Endothelial cell of umbilical vein (primary cell): ENCODE measurements around the gene OR14I1. TPM values are rescaled to one million over a fixed set of nuclear protein-coding genes. Genes with fewer than 3 reads are reported as not detected.

Source experiments
- BruUV-seq: library from RNA; stranded (reverse); fragments of 400-500 nt; replicated peaks from 2 replicates; lab custom pipeline; 2021; lab: Mats Ljungman, UMichigan
- CTCF ChIA-PET: fragments of 300-600, 350-600 bp; sonication (Branson Sonifier 250); formaldehyde crosslinking; loops from one replicate; lab custom pipeline; 2021; ENCODE audit warnings: antibody characterized with exemption, inconsistent platforms; lab: Charles Lee
- POLR2A ChIA-PET: fragments of 300-600, 350-600 bp; sonication (Branson Sonifier 250); formaldehyde crosslinking; loops from one replicate; lab custom pipeline; 2021; ENCODE audit warnings: antibody characterized with exemption, inconsistent platforms; lab: Charles Lee
- DNase-seq: peaks from one replicate; pipeline ENCODE4 v3.0.0-alpha.2; 2011; ENCODE audit warnings: low read depth, low spot score
- FAIRE-seq: peaks from 2 replicates; lab custom pipeline; 2011; peaks lifted over from hg19 to GRCh38; lab: Jason Lieb, UNC
- H2AFZ ChIP-seq: 2 replicates; pipeline ENCODE4 v1.6.0; 2012; ENCODE audit warnings: low read depth, low read length, control low read depth, inconsistent platforms
- H3K27ac ChIP-seq: 2 replicates; pipeline ENCODE4 v1.5.1; 2011; ENCODE audit warnings: low read depth, mild to moderate bottlenecking, control low read depth, low read length, moderate library complexity; ENCODE audit not compliant: insufficient read depth
- H3K27me3 ChIP-seq, 2 experiments: 2 replicates each; pipeline versions ENCODE4 v1.6.0 to v1.6.1; 2011; ENCODE audit warnings: low read length in 2 of 2, mixed read lengths in 1 of 2; ENCODE audit not compliant: control insufficient read depth in 2 of 2, insufficient read depth in 2 of 2
- H3K36me3 ChIP-seq, 2 experiments: 2 replicates in 1 of 2; 3 replicates in 1 of 2; pipeline ENCODE4 v1.5.1; 2011; ENCODE audit warnings: low read length in 2 of 2, mild to moderate bottlenecking in 1 of 2, moderate library complexity in 1 of 2; ENCODE audit not compliant: control insufficient read depth in 2 of 2, insufficient read depth in 2 of 2; ENCODE audit errors: extremely low read depth in 1 of 2
- H3K4me1 ChIP-seq: 3 replicates; pipeline ENCODE4 v1.5.1; 2011; ENCODE audit warnings: mild to moderate bottlenecking, low read length; ENCODE audit not compliant: control insufficient read depth, insufficient read depth; ENCODE audit errors: extremely low read depth
- H3K4me2 ChIP-seq: 2 replicates; pipeline ENCODE4 v1.6.1; 2011; ENCODE audit warnings: low read length, control low read depth, mixed read lengths; ENCODE audit not compliant: insufficient read depth
- H3K4me3 ChIP-seq, 3 experiments: fragments of 200-600 bp in 1 of 3; sonication (generic), shearing (Covaris generic) in 1 of 3; replicated peaks in 1 of 3; 2 replicates each; pipeline ENCODE4 v1.5.1; 2011 to 2016; ENCODE audit warnings: control low read depth in 3 of 3, low read length in 3 of 3, mild to moderate bottlenecking in 2 of 3, inconsistent platforms in 1 of 3, low read depth in 1 of 3, moderate library complexity in 1 of 3; ENCODE audit not compliant: insufficient read depth in 1 of 3
- H3K79me2 ChIP-seq: 2 replicates; pipeline ENCODE4 v1.6.0; 2012; ENCODE audit warnings: low read length, inconsistent platforms; ENCODE audit not compliant: control insufficient read depth, insufficient read depth
- H3K9ac ChIP-seq: replicated peaks from 2 replicates; pipeline ENCODE3; 2011; ENCODE audit warnings: low read length, control low read depth; ENCODE audit not compliant: insufficient read depth; ENCODE audit errors: extremely low read depth
- H3K9me1 ChIP-seq: replicated peaks from 3 replicates; pipeline ENCODE4 v1.6.0; 2011; ENCODE audit warnings: mild to moderate bottlenecking, low read length; ENCODE audit not compliant: control insufficient read depth, insufficient read depth; ENCODE audit errors: extremely low read depth
- H3K9me3 ChIP-seq: replicated peaks from 2 replicates; pipeline ENCODE4 v1.5.1; 2012; ENCODE audit warnings: low read length, inconsistent platforms; ENCODE audit not compliant: control insufficient read depth, insufficient read depth
- H4K20me1 ChIP-seq: replicated peaks from 2 replicates; pipeline ENCODE3; 2011; ENCODE audit warnings: mild to moderate bottlenecking, low read length; ENCODE audit not compliant: control insufficient read depth, insufficient read depth; ENCODE audit errors: extremely low read depth
- CTCF ChIP-seq, 2 donors: IDR thresholded peaks; 1 replicate in 1 of 2; 2 replicates in 1 of 2; pipeline ENCODE4 v1.5.1; 2011; ENCODE audit warnings: low read length in 2 of 2, mild to moderate bottlenecking in 2 of 2, moderate library complexity in 2 of 2, control low read depth in 1 of 2, inconsistent platforms in 1 of 2, low read depth in 1 of 2; ENCODE audit not compliant: insufficient read depth in 1 of 2; ENCODE audit errors: extremely low read depth in 1 of 2
- EZH2 ChIP-seq: IDR thresholded peaks from 2 replicates; pipeline ENCODE4 v1.6.1; 2012; ENCODE audit warnings: borderline replicate concordance, low read depth, mild to moderate bottlenecking, moderate library complexity, low read length, inconsistent platforms; ENCODE audit not compliant: severe bottlenecking
- FOS ChIP-seq: IDR thresholded peaks from 2 replicates; pipeline ENCODE4 v1.6.1; 2011; ENCODE audit warnings: mild to moderate bottlenecking, low read length, moderate library complexity, borderline replicate concordance; ENCODE audit not compliant: insufficient read depth
- GATA2 ChIP-seq: IDR thresholded peaks from 2 replicates; pipeline ENCODE4 v1.7.0; 2011; ENCODE audit warnings: low read depth, mild to moderate bottlenecking, moderate library complexity, mixed read lengths, low read length; ENCODE audit not compliant: insufficient read length, insufficient read depth
- JUN ChIP-seq: IDR thresholded peaks from 2 replicates; pipeline ENCODE4 v1.6.1; 2011; ENCODE audit warnings: borderline replicate concordance, low read depth; ENCODE audit not compliant: insufficient read length, insufficient read depth
- MYC ChIP-seq: IDR thresholded peaks from one replicate; pipeline ENCODE4 v1.6.1; 2011; ENCODE audit warnings: mild to moderate bottlenecking, low read depth, low read length
- POLR2A ChIP-seq: IDR thresholded peaks from 2 replicates; pipeline ENCODE4 v1.6.1; 2012; ENCODE audit warnings: low read depth, mild to moderate bottlenecking, control low read depth, low read length
- POLR2AphosphoS5 ChIP-seq: IDR thresholded peaks from 2 replicates; pipeline ENCODE4 v1.6.1; 2012; ENCODE audit warnings: low read depth, mild to moderate bottlenecking, control low read depth, low read length, moderate library complexity; ENCODE audit not compliant: insufficient read depth
- dilution Hi-C: fragments of 300-500 bp; cut with MboI; formaldehyde crosslinking; loops from one replicate; pipeline ENCODE4 v1.15.0; 2019; ENCODE audit warnings: low sequenced_read_pairs; ENCODE audit not compliant: extremely low pct_ligation_motif_present
- intact Hi-C: fragments of 100-400 bp; cut with micrococcal nuclease; formaldehyde crosslinking; loops from one replicate; pipeline ENCODE4 v1.10.0; 2022
- polyA plus RNA-seq, 4 experiments: library from polyadenylated mRNA; depleted of rRNA in 3 of 4; stranded (reverse) in 3 of 4; unstranded in 1 of 4; fragments of >200 nt; gene quantifications; 2 replicates each; pipeline versions ENCODE4 v1.2.1 to v1.2.3, GENCODE V29; 2011 to 2012; ENCODE audit warnings: missing spikeins in 1 of 4
- total RNA-seq: library from RNA; stranded (reverse); gene quantifications from 2 replicates; pipeline ENCODE4 v1.2.3, GENCODE V29; 2021
- TF ChIP-seq, protein P1 (sequence below): IDR thresholded peaks from 2 replicates; pipeline ENCODE4 v1.6.1; 2011; ENCODE audit not compliant: insufficient read depth, insufficient read length

The OR14I1 gene
- total and polyA plus RNA-seq, 2 donors (not counting 3 experiments of a cell fraction or from before 2014, with no cell fraction given) = not detected

DNA sequence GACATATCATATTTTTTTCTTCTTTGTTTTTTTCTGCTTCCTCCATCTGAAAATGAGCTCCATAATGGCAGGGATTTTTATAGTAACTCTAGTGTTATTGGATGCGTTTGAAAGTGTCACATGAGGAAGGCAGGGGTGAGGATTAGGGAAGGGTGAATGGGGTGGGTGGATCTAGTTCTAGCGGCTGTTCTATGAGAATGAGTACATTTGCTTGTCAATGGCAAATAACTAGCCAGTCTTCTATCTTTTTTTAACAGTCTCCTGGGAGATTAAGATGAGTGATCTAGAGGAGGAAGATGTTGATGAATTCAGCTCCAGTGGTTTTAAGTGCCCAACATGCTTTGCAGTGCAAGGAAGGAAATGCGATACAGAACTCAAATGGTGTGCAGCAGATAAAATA, 5.8 kb downstream of the OR14I1 start:
- Histone ChIP-seq H2AFZ (no peak overlapping the region), H3K27ac (no peak overlapping the region), H3K4me2 (no peak overlapping the region), H3K4me3 (no peak overlapping the region), H3K36me3 (no peaks in the 10 kb centered on the region), H3K9me1 (no peaks in the 10 kb centered on the region), H3K4me1 (no peaks in the 10 kb centered on the region), H3K9me3 (peaks cover 6% of the 10 kb centered on the region), H3K79me2 (no peaks in the 10 kb centered on the region), H3K27me3 (no peaks in the 10 kb centered on the region), H4K20me1 (no peaks in the 10 kb centered on the region), H3K9ac (no peak overlapping the region)
- dilution Hi-C loops = no loop called here
- DNase-seq (no peak), FAIRE-seq (no peak)
- ChIA-PET POLR2A (no interaction called here), CTCF (no interaction called here)
- TF ChIP-seq POLR2AphosphoS5 (no peak), MYC (no peak), JUN (no peak), FOS (no peak), POLR2A (no peak), GATA2 (no peak), CTCF (IDR thresholded peaks at IDR 0.05; ENCODE audit: extremely low read depth in 1 of 2, insufficient read depth in 1 of 2, low read depth in 1 of 2, low read length in 2 of 2) (no peak), EZH2 (no peak)
- TF ChIP-seq, protein P1, sequence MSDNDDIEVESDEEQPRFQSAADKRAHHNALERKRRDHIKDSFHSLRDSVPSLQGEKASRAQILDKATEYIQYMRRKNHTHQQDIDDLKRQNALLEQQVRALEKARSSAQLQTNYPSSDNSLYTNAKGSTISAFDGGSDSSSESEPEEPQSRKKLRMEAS = no peak
- intact Hi-C loops = no loop called here
- no TSS peak for BruUV-seq
